HG03558 (cell line): ENCODE results near the gene NEK10.
"Not testable (repeated sequence)": the region's sequence is repeated elsewhere in the genome, so short reads cannot be mapped to it uniquely, and the experiment has no call there.

Experiments used
- ATAC-seq: cut with Tn5 transposase; IDR thresholded peaks from one replicate; pipeline ENCODE4 v1.9.1; 2021; ENCODE audit warnings: moderate number of reproducible peaks; ENCODE audit not compliant: unreplicated experiment; ENCODE audit errors: extremely low read depth

NEK10 gene

GRCh38 chr3:27368831-27369607 lies at the start of gene NEK10:
TSS of gene NEK10 (minus strand) at chr3:27369383. CDS start at chr3:27352882, 16,501 bp downstream.
- ATAC-seq: peak; percentile 100

GRCh38 chr3:27415202-27415601 lies 46.0 kb upstream of the NEK10 start:
- ATAC-seq: no peak

- peak; percentile 56 for ATAC-seq
Observed at GRCh38 chr3:27392950-27393679, 23.9 kb upstream of the NEK10 start.

GRCh38 chr3:27392414-27392813 lies 23.2 kb upstream of the NEK10 start:
- not testable (repeated sequence) for ATAC-seq

GRCh38 chr3:27391796-27392195 lies 22.6 kb upstream of the NEK10 start:
- no peak for ATAC-seq

- ATAC-seq: no peak
Observed at GRCh38 chr3:27387625-27388024, 18.4 kb upstream of the NEK10 start.

GRCh38 chr3:27385504-27385903 lies 16.3 kb upstream of the NEK10 start:
- ATAC-seq: no peak

- no peak for ATAC-seq
Observed at GRCh38 chr3:27384191-27384590, 15.0 kb upstream of the NEK10 start.

GRCh38 chr3:27380433-27381357 lies 11.5 kb upstream of the NEK10 start:
- no peak for ATAC-seq

GRCh38 chr3:27378331-27378730 lies 9.1 kb upstream of the NEK10 start:
- ATAC-seq: no peak

- ATAC-seq: no peak
Observed at GRCh38 chr3:27376109-27376772, 7.1 kb upstream of the NEK10 start.

GRCh38 chr3:27366062-27366591 lies 3.1 kb downstream of the NEK10 start:
- no peak for ATAC-seq

GRCh38 chr3:27360113-27361078 lies 8.8 kb downstream of the NEK10 start:
- no peak for ATAC-seq

- no peak for ATAC-seq
Observed at GRCh38 chr3:27358372-27358771, 10.8 kb downstream of the NEK10 start.

GRCh38 chr3:27357665-27358258 lies 11.4 kb downstream of the NEK10 start:
- peak; percentile 73 for ATAC-seq

GRCh38 chr3:27356976-27357375 lies 12.2 kb downstream of the NEK10 start:
- ATAC-seq: no peak

- ATAC-seq: no peak
Observed at GRCh38 chr3:27354588-27355203, 14.5 kb downstream of the NEK10 start.

- ATAC-seq: no peak
Observed at GRCh38 chr3:27354161-27354560, 15.0 kb downstream of the NEK10 start.
